Heart right ventricle (tissue), 16 donors: Measurements from ENCODE around the gene KIF24. TPM values are rescaled to one million over a fixed set of nuclear protein-coding genes. Genes with fewer than 3 reads are reported as not detected.
"Not testable (repeated sequence)": the region's sequence is repeated elsewhere in the genome, so short reads cannot be mapped to it uniquely, and the experiment has no call there.

Source experiments
- ATAC-seq, 8 donors: fragments of 200-7000 bp; cut with Tn5 transposase; one replicate each; pipeline ENCODE4 v1.9.1; 2020; ENCODE audit warnings: mild to moderate bottlenecking in 8 of 8, moderate library complexity in 8 of 8, moderate number of reproducible peaks in 1 of 8
- DNase-seq, 2 donors: peaks; one replicate each; pipeline ENCODE4 v3.0.0-alpha.2; 2020
- H3K27ac ChIP-seq, 10 donors: fragments of 200-600 bp; sonication (generic) in 2 of 10; one replicate each; pipeline versions ENCODE4 v1.5.0 to v1.8.0; 2020 to 2022; ENCODE audit warnings: mild to moderate bottlenecking in 3 of 10
- H3K27me3 ChIP-seq, 7 donors: fragments of 200-600 bp; one replicate each; pipeline ENCODE4 v1.8.0; 2021 to 2022; ENCODE audit warnings: mild to moderate bottlenecking in 2 of 7
- H3K36me3 ChIP-seq, 9 donors: fragments of 200-600 bp; sonication (generic) in 1 of 9; one replicate each; pipeline versions ENCODE4 v1.5.0 to v1.8.0; 2020 to 2022; ENCODE audit warnings: mild to moderate bottlenecking in 2 of 9
- H3K4me1 ChIP-seq, 9 donors: fragments of 200-600 bp; sonication (generic) in 1 of 9; one replicate each; pipeline versions ENCODE4 v1.5.0 to v1.8.0; 2020 to 2022; ENCODE audit warnings: mild to moderate bottlenecking in 4 of 9
- H3K4me3 ChIP-seq, 10 donors: fragments of 200-600 bp; sonication (generic) in 2 of 10; one replicate each; pipeline versions ENCODE4 v1.5.0 to v1.8.0; 2020 to 2022; ENCODE audit warnings: mild to moderate bottlenecking in 7 of 10, moderate library complexity in 2 of 10
- H3K9me3 ChIP-seq, 11 donors: fragments of 200-600 bp in 10 of 11; sonication (generic) in 2 of 11; one replicate each; pipeline versions ENCODE4 v1.5.0 to v1.8.0; 2013 to 2022; ENCODE audit warnings: mild to moderate bottlenecking in 2 of 11, control low read depth in 1 of 11, moderate library complexity in 1 of 11
- WGBS, 2 donors: extraction: QIAGEN DNeasy Blood & Tissue Kit; methylation state at CpG; one replicate each; pipeline ENCODE4 v1.1.7; 2013; ENCODE audit warnings: inconsistent platforms in 1 of 2; 5-methylcytosine and 5-hydroxymethylcytosine counted together
- intact Hi-C, 10 donors: fragments of 100-400 bp; cut with DNase I; formaldehyde crosslinking; loops; one replicate each; pipeline versions ENCODE4 v1.11.1 to v1.14.2; 2022
- polyA plus RNA-seq, 2 donors: library from polyadenylated mRNA; stranded (reverse); fragments of 200-250 nt; gene quantifications; one replicate each; pipeline ENCODE4 v1.2.3, GENCODE V29; 2013
- total RNA-seq, 10 donors: library from RNA; stranded (reverse); fragmentation: NEBNext Ultra II Directional in 3 of 10; extraction: Animal tissue kit (Norgen Biotek cat#: 25700) in 3 of 10; gene quantifications; one replicate each; pipeline versions ENCODE4 v1.2.1 to v1.2.4, GENCODE V29; 2021 to 2023
- TF ChIP-seq, protein P1 (sequence below), 9 donors: fragments of 200-600 bp; sonication (generic) in 2 of 9; IDR thresholded peaks; one replicate each; pipeline versions ENCODE4 v1.5.0 to v1.8.0; 2021 to 2022; ENCODE audit warnings: antibody characterized with exemption in 9 of 9, mild to moderate bottlenecking in 5 of 9, moderate library complexity in 1 of 9
- donor health status: Arrhythmogenic right ventricular cardiomyopathy.
- donor health status: ischemic (EF 13 %, LVEDD 7.1; RV severe dilation, severe dysfunction).
- donor health status: healthy with polysubstance abuse.
- donor health status: DM: no; HTN: yes; CAD: no.
- donor health status: DM: no; HTN: no; CAD: no.
- donor health status: ischemic (EF 25% LVEDD 6.9; RV normal size, moderate dysfunction).
- donor health status: ischemic (EF 25% LVEDD 5.7; RV mildly dilated, moderate dysfunction).
- donor health status: healthy.
- donor health status: DM: yes; HTN: yes; CAD: no.
- donor health status: Ischemic cardiomyopathy.
- donor health status: ischemic (EF 35%, LVEDD 5.7; RV mildly dilated, moderate dysfunction).
- donor health status: nonischemic (EF 11% LVEDD 7.7; RV severe dilation, severe dysfunction).
- donor health status: DM: yes; HTN: yes; CAD: no.
- donor health status: PGD.
- donor health status: ischemic (EF 29% LVEDD 5.4; RV normal size, mild dysfunction).
- donor health status: nonischemic (EF 23%, LVEDD 6.1; RV moderate dilation, normal function).

KIF24 gene
- total and polyA plus RNA-seq, 12 donors, result 0.25 to 1.2 (median 0.43) TPM

DNA sequence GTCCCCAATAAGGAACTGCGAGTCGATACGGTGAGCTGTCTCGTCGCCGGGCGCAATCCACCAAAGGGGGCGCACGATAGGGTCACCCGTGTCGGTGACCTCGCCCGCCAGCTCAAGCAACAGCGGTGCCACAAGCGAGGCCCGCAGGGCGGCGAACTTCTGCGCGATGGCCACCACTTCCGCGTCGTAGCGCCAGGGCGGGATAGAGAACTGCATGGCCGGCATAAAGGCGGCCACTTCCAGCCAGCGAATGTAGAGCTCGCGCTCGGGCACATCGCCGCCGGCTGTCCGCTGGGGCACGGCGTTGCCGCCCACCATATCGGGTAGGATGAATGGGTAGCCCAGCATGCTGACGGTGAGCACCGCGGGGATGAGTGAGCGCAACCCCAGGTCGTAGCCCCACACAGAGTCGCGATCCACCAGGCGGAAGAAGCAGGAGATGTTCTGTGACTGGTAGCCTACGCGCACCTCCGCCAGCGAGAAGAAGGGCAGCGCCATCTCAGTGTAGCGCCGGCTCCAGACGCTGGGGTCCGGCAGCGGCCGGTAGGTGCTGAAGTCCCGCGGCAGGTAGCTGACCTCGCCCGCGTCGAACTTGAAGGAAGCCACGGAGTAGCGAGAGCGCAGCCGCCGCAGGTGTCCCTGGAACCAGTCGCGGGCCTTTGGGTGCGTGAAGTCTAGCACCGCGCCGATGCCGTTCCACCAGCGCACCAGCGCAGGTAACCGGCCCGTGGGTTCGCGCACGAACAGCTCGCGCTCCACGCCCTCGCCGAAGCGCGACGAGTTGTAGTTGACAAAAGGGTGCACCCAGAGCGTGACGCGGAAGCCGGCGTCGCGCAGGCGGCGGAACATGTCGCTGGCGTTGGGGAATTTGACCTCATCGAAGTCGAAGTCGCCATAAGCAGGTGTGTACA is 42.2 kb upstream of the KIF24 start:
- TF ChIP-seq, protein P1, sequence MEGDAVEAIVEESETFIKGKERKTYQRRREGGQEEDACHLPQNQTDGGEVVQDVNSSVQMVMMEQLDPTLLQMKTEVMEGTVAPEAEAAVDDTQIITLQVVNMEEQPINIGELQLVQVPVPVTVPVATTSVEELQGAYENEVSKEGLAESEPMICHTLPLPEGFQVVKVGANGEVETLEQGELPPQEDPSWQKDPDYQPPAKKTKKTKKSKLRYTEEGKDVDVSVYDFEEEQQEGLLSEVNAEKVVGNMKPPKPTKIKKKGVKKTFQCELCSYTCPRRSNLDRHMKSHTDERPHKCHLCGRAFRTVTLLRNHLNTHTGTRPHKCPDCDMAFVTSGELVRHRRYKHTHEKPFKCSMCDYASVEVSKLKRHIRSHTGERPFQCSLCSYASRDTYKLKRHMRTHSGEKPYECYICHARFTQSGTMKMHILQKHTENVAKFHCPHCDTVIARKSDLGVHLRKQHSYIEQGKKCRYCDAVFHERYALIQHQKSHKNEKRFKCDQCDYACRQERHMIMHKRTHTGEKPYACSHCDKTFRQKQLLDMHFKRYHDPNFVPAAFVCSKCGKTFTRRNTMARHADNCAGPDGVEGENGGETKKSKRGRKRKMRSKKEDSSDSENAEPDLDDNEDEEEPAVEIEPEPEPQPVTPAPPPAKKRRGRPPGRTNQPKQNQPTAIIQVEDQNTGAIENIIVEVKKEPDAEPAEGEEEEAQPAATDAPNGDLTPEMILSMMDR (IDR thresholded peaks at IDR 0.05), result no peak
- 54 to 65% methylated on average over 105 of the region's 105 CpGs for WGBS, 2 donors
- H3K36me3 ChIP-seq, result peaks cover 0 to 37% (median 5%) of the 10 kb centered on the region in 9 donors
- H3K4me3 ChIP-seq, result peak overlapping the region in 4 of 10 donors; percentile 1 to 30 (median 14)
- H3K27me3 ChIP-seq, result peaks cover 0 to 7% (median 0%) of the 10 kb centered on the region in 7 donors
- H3K9me3 ChIP-seq, result peaks cover 0 to 7% (median 0%) of the 10 kb centered on the region in 11 donors
- intact Hi-C loops, result loop anchor here in 1 of 10 donors (10.0 kb wide), 1 partner anchor 116 kb away; no protein-coding TSS in a partner anchor
- peak in 1 of 8 donors; percentile 12 for ATAC-seq
- no peak overlapping the region for H3K27ac ChIP-seq
- no peak for DNase-seq
- H3K4me1 ChIP-seq, result peaks cover 0 to 22% (median 12%) of the 10 kb centered on the region in 9 donors

DNA sequence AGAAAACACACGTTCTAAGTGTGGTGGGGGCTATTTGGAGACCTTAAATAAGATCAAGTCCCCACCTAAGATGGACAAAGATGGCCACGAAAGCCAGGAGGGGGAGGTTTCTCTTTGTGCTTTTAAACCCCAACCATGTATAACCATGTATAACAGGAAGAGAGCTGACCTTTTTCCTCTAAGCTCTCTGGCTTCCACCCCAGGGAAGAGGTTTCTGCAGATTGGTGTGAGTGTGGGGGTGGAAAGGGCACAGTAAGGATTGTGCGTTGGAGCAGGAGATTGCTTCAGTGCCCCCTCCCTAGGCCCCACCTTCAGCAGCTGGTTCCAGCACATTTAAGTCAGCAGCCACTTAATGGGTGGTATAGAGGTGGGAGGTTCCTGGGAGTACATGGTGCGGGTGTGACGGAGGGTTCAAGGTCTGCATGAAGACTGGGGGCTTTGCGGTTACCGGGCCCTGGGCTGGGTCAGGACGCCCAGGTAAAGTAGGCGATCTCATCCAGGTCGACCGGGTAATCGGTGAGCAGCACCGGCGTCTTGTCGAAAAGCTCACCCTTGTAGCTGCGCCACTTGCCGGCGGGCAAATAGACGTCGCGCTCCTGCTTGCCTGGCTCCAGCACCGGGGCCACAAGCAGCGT is 41.4 kb upstream of the KIF24 start:
- intact Hi-C loops, result loop anchor here in 1 of 10 donors (10.0 kb wide), 1 partner anchor 116 kb away; no protein-coding TSS in a partner anchor
- Histone ChIP-seq H3K9me3 (peaks cover 0 to 7% (median 0%) of the 10 kb centered on the region in 11 donors), H3K4me1 (peaks cover 0 to 15% (median 5%) of the 10 kb centered on the region in 9 donors), H3K36me3 (peaks cover 0 to 37% (median 5%) of the 10 kb centered on the region in 9 donors), H3K27me3 (peaks cover 0 to 7% (median 0%) of the 10 kb centered on the region in 7 donors), H3K27ac (no peak overlapping the region), H3K4me3 (peak overlapping the region in 3 of 10 donors; percentile 1 to 30 (median 6))
- peak in 3 of 8 donors; percentile 5 to 27 (median 20) for ATAC-seq
- WGBS, 2 donors, result 75 to 77% methylated on average over 23 of the region's 23 CpGs
- TF ChIP-seq, protein P1 (IDR thresholded peaks at IDR 0.05), result no peak
- DNase-seq, result no peak

GRCh38 chr9:34369636-34370035 is 40.6 kb upstream of the KIF24 start:
- Histone ChIP-seq H3K9me3 (peaks cover 0 to 7% (median 0%) of the 10 kb centered on the region in 11 donors), H3K27me3 (peaks cover 0 to 7% (median 0%) of the 10 kb centered on the region in 7 donors), H3K4me3 (no peak overlapping the region), H3K27ac (no peak overlapping the region), H3K36me3 (peaks cover 0 to 37% (median 5%) of the 10 kb centered on the region in 9 donors), H3K4me1 (peaks cover 0 to 18% (median 5%) of the 10 kb centered on the region in 9 donors)
- ATAC-seq, result no peak
- TF ChIP-seq, protein P1 (IDR thresholded peaks at IDR 0.05), result no peak
- DNase-seq, result no peak
- WGBS, 2 donors, result 95% methylated on average over 4 of the region's 4 CpGs
- intact Hi-C loops, result loop anchor here in 1 of 10 donors (10.0 kb wide), 1 partner anchor 115 kb away; no protein-coding TSS in a partner anchor

DNA sequence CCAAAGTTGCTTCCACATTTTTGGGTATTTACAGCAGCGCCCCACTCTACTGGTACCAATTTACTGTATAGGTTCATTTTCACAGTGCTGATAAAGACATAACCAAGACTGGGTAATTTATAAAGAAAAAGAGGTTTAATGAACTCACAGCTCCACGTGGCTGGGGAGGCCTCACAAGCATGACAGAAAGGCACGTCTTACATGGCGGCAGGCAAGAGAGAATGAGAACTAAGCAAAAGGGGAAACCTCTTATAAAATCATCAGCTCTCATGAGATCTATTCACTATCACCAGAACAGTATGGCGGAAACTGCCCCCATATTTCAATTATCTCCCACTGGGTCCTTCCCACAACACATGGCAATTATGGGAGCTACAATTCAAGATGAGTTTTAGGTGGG is 39.7 kb upstream of the KIF24 start:
- DNase-seq, H3K27ac ChIP-seq, intact Hi-C loops, H3K27me3 ChIP-seq, ATAC-seq, H3K4me3 ChIP-seq, H3K9me3 ChIP-seq: not testable (repeated sequence)
- Histone ChIP-seq H3K36me3 (peaks cover 0 to 37% (median 5%) of the 10 kb centered on the region in 9 donors), H3K4me1 (peaks cover 0 to 27% (median 11%) of the 10 kb centered on the region in 9 donors)
- WGBS, 2 donors, result 97 to 98% methylated on average over 5 of the region's 5 CpGs

DNA sequence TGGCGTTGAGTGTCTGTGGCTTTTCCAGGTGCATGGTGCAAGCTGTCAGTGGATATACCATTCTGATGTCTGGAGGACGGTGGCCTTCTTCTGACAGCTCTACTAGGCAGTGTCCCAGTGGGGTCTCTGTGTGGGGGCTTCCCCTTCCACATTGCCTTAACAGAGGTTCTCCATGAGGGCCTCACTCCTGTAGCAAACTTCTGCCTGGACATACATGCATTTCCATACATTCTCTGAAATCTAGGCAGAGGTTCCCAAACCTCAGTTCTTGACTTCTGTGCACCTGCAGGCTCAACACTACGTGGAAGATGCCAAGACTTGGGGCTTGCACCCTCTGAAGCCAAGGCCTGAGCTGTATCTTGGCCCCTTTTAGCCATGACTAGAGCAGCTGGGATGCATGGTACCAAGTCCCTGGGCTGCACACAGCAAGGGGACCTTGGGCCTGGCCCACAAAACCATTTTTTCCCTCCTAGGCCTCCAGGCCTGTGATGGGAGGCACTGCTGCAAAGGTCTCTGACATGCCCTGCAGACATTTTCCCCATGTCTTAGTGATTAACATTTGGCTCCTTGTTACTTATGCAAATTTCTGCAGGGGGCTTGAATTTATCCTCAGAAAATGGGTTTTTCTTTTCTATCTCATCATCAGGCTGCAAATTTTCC is 38.8 kb upstream of the KIF24 start:
- DNase-seq, ATAC-seq, H3K4me3 ChIP-seq, H3K9me3 ChIP-seq, intact Hi-C loops, H3K27ac ChIP-seq, H3K27me3 ChIP-seq: not testable (repeated sequence)
- Histone ChIP-seq H3K4me1 (peaks cover 4 to 36% (median 15%) of the 10 kb centered on the region in 9 donors), H3K36me3 (peaks cover 0 to 37% (median 5%) of the 10 kb centered on the region in 9 donors)
- WGBS, 2 donors, result 98 to 100% methylated on average over 3 of the region's 3 CpGs
